Sciatic nerve (tissue), 2 donors: ENCODE measurements around the gene CTXND1. TPM values are rescaled to one million over a fixed set of nuclear protein-coding genes. Genes with fewer than 3 reads are reported as not detected.

Source experiments
- ATAC-seq: fragments of 200-7000 bp; cut with Tn5 transposase; one replicate; pipeline ENCODE4 v1.9.1; 2020; ENCODE audit warnings: mild to moderate bottlenecking, moderate library complexity
- DNase-seq: peaks from one replicate; pipeline ENCODE4 v3.0.0-alpha.2; 2020; ENCODE audit warnings: low spot score
- intact Hi-C: fragments of 100-400 bp; cut with DNase I; formaldehyde crosslinking; loops from one replicate; pipeline ENCODE4 v1.14.2; 2022
- total RNA-seq: library from RNA; stranded (reverse); fragmentation: NEBNext Ultra II Directional; extraction: Animal tissue kit (Norgen Biotek cat#: 25700); gene quantifications from one replicate; pipeline ENCODE4 v1.2.1, GENCODE V29; 2021
- donor health status: DM: no; HTN: no; CAD: no.
- donor health status: DM: no; HTN: no; CAD: no.

CTXND1 gene
- total RNA-seq, 1 donor from 2014 or later = 6.3 TPM

GRCh38 chr15:80264031-80264430 is 12.0 kb upstream of the CTXND1 start:
- ATAC-seq = no peak
- intact Hi-C loops = no loop called here
- DNase-seq = no peak

GRCh38 chr15:80260551-80260950 is 8.5 kb upstream of the CTXND1 start:
- ATAC-seq = no peak
- intact Hi-C loops = no loop called here
- DNase-seq = no peak

GRCh38 chr15:80259942-80260510 is 8.0 kb upstream of the CTXND1 start:
- ATAC-seq (no peak), DNase-seq (no peak)
- intact Hi-C loops = no loop called here

GRCh38 chr15:80251428-80252120 is 439 bp downstream of the CTXND1 start:
- ATAC-seq (no peak), DNase-seq (no peak)
- intact Hi-C loops = no loop called here

GRCh38 chr15:80250614-80251427 is 1.2 kb downstream of the CTXND1 start:
- ATAC-seq (no peak), DNase-seq (no peak)
- intact Hi-C loops = no loop called here

GRCh38 chr15:80249973-80250372 is 2.0 kb downstream of the CTXND1 start:
- intact Hi-C loops = no loop called here
- no peak for DNase-seq
- no peak for ATAC-seq

- intact Hi-C loops = no loop called here
- peak; percentile 47 for ATAC-seq
- DNase-seq = no peak
These were observed 4.7 kb downstream of the CTXND1 start for GRCh38 chr15:80247320-80247719.

- intact Hi-C loops = no loop called here
- no peak for DNase-seq
- ATAC-seq = peak; percentile 70
These were observed 5.6 kb downstream of the CTXND1 start for GRCh38 chr15:80246425-80246894.

GRCh38 chr15:80242802-80243201 is 9.2 kb downstream of the CTXND1 start:
- intact Hi-C loops = no loop called here
- no peak for DNase-seq
- no peak for ATAC-seq

- intact Hi-C loops = no loop called here
- DNase-seq = no peak
- ATAC-seq = no peak
These were observed 9.8 kb downstream of the CTXND1 start for GRCh38 chr15:80242132-80242769.

GRCh38 chr15:80241508-80241907 is 10.5 kb downstream of the CTXND1 start:
- ATAC-seq = peak; percentile 51
- intact Hi-C loops = no loop called here
- no peak for DNase-seq

- intact Hi-C loops = no loop called here
- no peak for DNase-seq
- no peak for ATAC-seq
These were observed 11.7 kb downstream of the CTXND1 start for GRCh38 chr15:80240276-80240675.

- intact Hi-C loops = no loop called here
- DNase-seq = no peak
- ATAC-seq = no peak
These were observed 17.1 kb downstream of the CTXND1 start for GRCh38 chr15:80234883-80235282.

GRCh38 chr15:80233581-80233980 is 18.4 kb downstream of the CTXND1 start:
- intact Hi-C loops = no loop called here
- ATAC-seq (no peak), DNase-seq (no peak)

GRCh38 chr15:80231371-80231770 is 20.6 kb downstream of the CTXND1 start:
- ATAC-seq (no peak), DNase-seq (no peak)
- intact Hi-C loops = no loop called here

GRCh38 chr15:80228959-80229610 is 22.9 kb downstream of the CTXND1 start:
- DNase-seq (no peak), ATAC-seq (no peak)
- intact Hi-C loops = no loop called here

GRCh38 chr15:80219955-80220354 is 32.1 kb downstream of the CTXND1 start:
- DNase-seq = no peak
- ATAC-seq = no peak
- intact Hi-C loops = no loop called here

GRCh38 chr15:80217327-80217900 is 34.6 kb downstream of the CTXND1 start:
- DNase-seq (no peak), ATAC-seq (no peak)
- intact Hi-C loops = no loop called here

- intact Hi-C loops = no loop called here
- DNase-seq = no peak
- ATAC-seq = no peak
These were observed 35.1 kb downstream of the CTXND1 start for GRCh38 chr15:80216911-80217310.
